Stimulated activated effector memory CD8-positive, alpha-beta T cell treated with anti-CD3 and anti-CD28 coated beads, Interleukin-12 subunit alpha, Interleukin-12 subunit beta, amount 100 ng/mL, for 72 hours (primary cell): ENCODE results near the gene CCDC90B.
"Not testable (repeated sequence)": the region's sequence is repeated elsewhere in the genome, so short reads cannot be mapped to it uniquely, and the experiment has no call there.

Experiments
- ATAC-seq: fragments of 150-1000 bp; cut with Tn5 transposase; 2 replicates; pipeline ENCODE4 v1.10.0; 2021
- DNase-seq, 2 donors: peaks; one replicate each; pipeline ENCODE4 v3.0.0; 2021 to 2022; ENCODE audit warnings: low spot score in 2 of 2
- H3K27ac Mint-ChIP-seq: one replicate; pipeline ENCODE4 v1.8.0; 2022; ENCODE audit warnings: mild to moderate bottlenecking, mixed read lengths
- H3K36me3 Mint-ChIP-seq: one replicate; pipeline ENCODE4 v1.8.0; 2022; ENCODE audit warnings: mild to moderate bottlenecking, mixed read lengths
- H3K4me1 Mint-ChIP-seq: one replicate; pipeline ENCODE4 v1.8.0; 2022; ENCODE audit warnings: mixed read lengths
- H3K4me3 Mint-ChIP-seq: one replicate; pipeline ENCODE4 v1.8.0; 2022; ENCODE audit warnings: mild to moderate bottlenecking, mixed read lengths
- H3K9me3 Mint-ChIP-seq: one replicate; pipeline ENCODE4 v1.8.0; 2022; ENCODE audit warnings: mixed read lengths

CCDC90B gene

GRCh38 chr11:83303316-83303715 is 17.1 kb upstream of the CCDC90B start:
- Mint-ChIP-seq H3K9me3 (no peaks in the 10 kb centered on the region), H3K4me1 (no peaks in the 10 kb centered on the region), H3K27ac (no peak overlapping the region), H3K36me3 (no peaks in the 10 kb centered on the region), H3K4me3 (no peak overlapping the region)
- no peak for ATAC-seq
- DNase-seq = no peak

- no peak overlapping the region for H3K27ac Mint-ChIP-seq
- no peak for ATAC-seq
- DNase-seq = no peak
- no peak overlapping the region for H3K4me3 Mint-ChIP-seq
- no peaks in the 10 kb centered on the region for H3K9me3 Mint-ChIP-seq
- no peaks in the 10 kb centered on the region for H3K4me1 Mint-ChIP-seq
- H3K36me3 Mint-ChIP-seq = no peaks in the 10 kb centered on the region
Observed at GRCh38 chr11:83302151-83302550, 16.0 kb upstream of the CCDC90B start.

- Mint-ChIP-seq H3K4me1 (no peaks in the 10 kb centered on the region), H3K36me3 (no peaks in the 10 kb centered on the region), H3K9me3 (no peaks in the 10 kb centered on the region), H3K27ac (no peak overlapping the region), H3K4me3 (no peak overlapping the region)
- ATAC-seq (no peak), DNase-seq (no peak)
Observed at GRCh38 chr11:83299681-83300080, 13.5 kb upstream of the CCDC90B start.

GRCh38 chr11:83294208-83294607 is 8.0 kb upstream of the CCDC90B start:
- H3K9me3 Mint-ChIP-seq = no peaks in the 10 kb centered on the region
- H3K36me3 Mint-ChIP-seq = no peaks in the 10 kb centered on the region
- ATAC-seq (no peak), DNase-seq (no peak)
- no peak overlapping the region for H3K27ac Mint-ChIP-seq
- H3K4me3 Mint-ChIP-seq = no peak overlapping the region
- H3K4me1 Mint-ChIP-seq = peaks cover 5% of the 10 kb centered on the region

GRCh38 chr11:83293457-83293774 is 7.2 kb upstream of the CCDC90B start:
- Mint-ChIP-seq H3K4me1 (peaks cover 5% of the 10 kb centered on the region), H3K36me3 (no peaks in the 10 kb centered on the region), H3K27ac (no peak overlapping the region), H3K9me3 (no peaks in the 10 kb centered on the region), H3K4me3 (no peak overlapping the region)
- ATAC-seq (no peak), DNase-seq (no peak)

GRCh38 chr11:83292709-83293456 is 6.7 kb upstream of the CCDC90B start:
- H3K9me3 Mint-ChIP-seq = no peaks in the 10 kb centered on the region
- no peaks in the 10 kb centered on the region for H3K36me3 Mint-ChIP-seq
- DNase-seq = peak in 1 of 2 donors; percentile 56
- H3K27ac Mint-ChIP-seq = no peak overlapping the region
- H3K4me1 Mint-ChIP-seq = peaks cover 5% of the 10 kb centered on the region
- peak; percentile 74 for ATAC-seq
- H3K4me3 Mint-ChIP-seq = no peak overlapping the region

GRCh38 chr11:83287631-83288030 is 1.5 kb upstream of the CCDC90B start:
- H3K36me3 Mint-ChIP-seq = peaks cover 13% of the 10 kb centered on the region
- ATAC-seq = no peak
- peak overlapping the region; percentile 95 for H3K4me3 Mint-ChIP-seq
- peaks cover 3% of the 10 kb centered on the region for H3K9me3 Mint-ChIP-seq
- H3K27ac Mint-ChIP-seq = no peak overlapping the region
- no peak for DNase-seq
- peaks cover 17% of the 10 kb centered on the region for H3K4me1 Mint-ChIP-seq

GRCh38 chr11:83285151-83285770 is 906 bp downstream of the CCDC90B start:
- Mint-ChIP-seq H3K27ac (peak overlapping the region; percentile 99), H3K36me3 (peaks cover 20% of the 10 kb centered on the region), H3K9me3 (peaks cover 3% of the 10 kb centered on the region), H3K4me3 (peak overlapping the region; percentile 95), H3K4me1 (peaks cover 20% of the 10 kb centered on the region)
- no peak for DNase-seq
- peak; percentile 61 for ATAC-seq

GRCh38 chr11:83284501-83285150 is 1.5 kb downstream of the CCDC90B start:
- Mint-ChIP-seq H3K36me3 (peaks cover 27% of the 10 kb centered on the region), H3K27ac (peak overlapping the region; percentile 99), H3K9me3 (peaks cover 3% of the 10 kb centered on the region), H3K4me1 (peaks cover 20% of the 10 kb centered on the region), H3K4me3 (peak overlapping the region; percentile 95)
- ATAC-seq (no peak), DNase-seq (no peak)

GRCh38 chr11:83282084-83282716 is 4.0 kb downstream of the CCDC90B start:
- peaks cover 20% of the 10 kb centered on the region for H3K4me1 Mint-ChIP-seq
- H3K4me3 Mint-ChIP-seq = no peak overlapping the region
- no peak overlapping the region for H3K27ac Mint-ChIP-seq
- DNase-seq = no peak
- peaks cover 1% of the 10 kb centered on the region for H3K9me3 Mint-ChIP-seq
- H3K36me3 Mint-ChIP-seq = peaks cover 51% of the 10 kb centered on the region
- no peak for ATAC-seq

GRCh38 chr11:83280256-83280655 is 5.9 kb downstream of the CCDC90B start:
- no peak overlapping the region for H3K27ac Mint-ChIP-seq
- no peaks in the 10 kb centered on the region for H3K9me3 Mint-ChIP-seq
- peaks cover 19% of the 10 kb centered on the region for H3K4me1 Mint-ChIP-seq
- no peak for DNase-seq
- ATAC-seq = no peak
- H3K36me3 Mint-ChIP-seq = peaks cover 64% of the 10 kb centered on the region
- no peak overlapping the region for H3K4me3 Mint-ChIP-seq

- H3K4me3 Mint-ChIP-seq = no peak overlapping the region
- peaks cover 74% of the 10 kb centered on the region for H3K36me3 Mint-ChIP-seq
- no peak overlapping the region for H3K27ac Mint-ChIP-seq
- H3K4me1 Mint-ChIP-seq = peaks cover 11% of the 10 kb centered on the region
- no peaks in the 10 kb centered on the region for H3K9me3 Mint-ChIP-seq
- DNase-seq (no peak), ATAC-seq (no peak)
Observed at GRCh38 chr11:83278351-83278750, 7.8 kb downstream of the CCDC90B start.

GRCh38 chr11:83275888-83276641 is 10.1 kb downstream of the CCDC90B start:
- no peaks in the 10 kb centered on the region for H3K4me1 Mint-ChIP-seq
- peaks cover 89% of the 10 kb centered on the region for H3K36me3 Mint-ChIP-seq
- DNase-seq (no peak), ATAC-seq (no peak)
- no peaks in the 10 kb centered on the region for H3K9me3 Mint-ChIP-seq
- no peak overlapping the region for H3K27ac Mint-ChIP-seq
- no peak overlapping the region for H3K4me3 Mint-ChIP-seq

- Mint-ChIP-seq H3K4me1 (peaks cover 28% of the 10 kb centered on the region), H3K4me3 (no peak overlapping the region), H3K9me3 (no peaks in the 10 kb centered on the region), H3K27ac (no peak overlapping the region), H3K36me3 (peaks cover 95% of the 10 kb centered on the region)
- DNase-seq (no peak), ATAC-seq (peak; percentile 69)
Observed at GRCh38 chr11:83272627-83273026, 13.5 kb downstream of the CCDC90B start.

- H3K27ac Mint-ChIP-seq, DNase-seq, H3K9me3 Mint-ChIP-seq, H3K4me3 Mint-ChIP-seq, ATAC-seq: not testable (repeated sequence)
- peaks cover 95% of the 10 kb centered on the region for H3K36me3 Mint-ChIP-seq
- peaks cover 28% of the 10 kb centered on the region for H3K4me1 Mint-ChIP-seq
Observed at GRCh38 chr11:83271734-83272133, 14.4 kb downstream of the CCDC90B start.
